K562 treated with DMSO at 1 percent for 12 hours (cell line): Measurements from ENCODE around the gene ECHS1. TPM values are rescaled to one million over a fixed set of nuclear protein-coding genes. Genes with fewer than 3 reads are reported as not detected.

Experiments used
- total RNA-seq: library from RNA; unstranded; fragments of 300-600 nt; gene quantifications from 2 replicates; pipeline ENCODE4 v1.2.3, GENCODE V29; 2022; ENCODE audit not compliant: insufficient read depth

Gene ECHS1
- 83.9 and 92.5 TPM in 2 replicates for total RNA-seq

DNA sequence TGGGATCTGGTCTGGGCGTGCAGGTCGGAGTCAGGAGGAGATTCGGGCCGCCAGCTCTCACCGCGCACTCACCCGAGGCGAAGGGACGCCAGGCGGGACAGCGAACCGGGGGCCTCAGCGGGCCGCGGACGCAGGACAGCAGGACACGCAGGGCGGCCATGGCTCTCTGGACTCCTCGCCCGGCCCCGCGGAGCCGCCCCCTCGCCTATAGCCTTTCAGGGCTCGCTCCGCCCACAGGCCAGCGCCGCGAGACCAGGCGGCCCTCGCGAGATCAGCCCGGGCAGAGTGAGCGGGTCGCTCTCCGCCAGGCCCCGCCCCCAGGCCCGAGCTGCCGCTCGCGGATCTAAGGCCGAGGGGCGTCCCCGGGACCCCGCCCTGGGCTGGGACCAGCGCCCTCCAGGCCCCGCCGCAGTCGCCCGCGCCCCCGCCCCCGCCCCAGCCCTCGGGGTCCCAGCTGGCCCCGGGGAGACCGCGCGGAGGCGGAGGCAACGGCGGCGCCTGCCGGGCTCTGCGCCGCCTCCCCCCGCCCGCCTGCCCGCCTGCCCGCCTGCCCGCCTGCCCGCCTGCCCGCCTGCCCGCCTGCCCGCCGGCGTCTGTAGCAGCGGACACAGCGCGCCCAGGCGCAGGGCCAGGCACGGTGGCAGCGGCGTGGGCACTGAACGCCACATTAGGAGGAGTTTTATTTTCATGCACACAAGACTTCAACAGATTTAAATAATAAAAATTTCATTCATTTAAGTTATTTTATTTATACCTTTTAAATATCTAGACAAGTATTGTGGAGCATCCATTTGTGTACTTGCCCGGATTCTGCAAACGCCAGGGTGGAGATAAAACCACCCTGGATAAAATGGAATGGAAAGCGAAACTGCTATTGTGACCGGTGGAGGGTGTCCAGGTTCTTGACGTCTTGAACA lies at the start of gene ECHS1:
Gene ECHS1, minus strand, starts transcription at position 181 of the 917 bp plus-strand sequence. Its CDS starts 21 bp downstream, at position 160.

DNA sequence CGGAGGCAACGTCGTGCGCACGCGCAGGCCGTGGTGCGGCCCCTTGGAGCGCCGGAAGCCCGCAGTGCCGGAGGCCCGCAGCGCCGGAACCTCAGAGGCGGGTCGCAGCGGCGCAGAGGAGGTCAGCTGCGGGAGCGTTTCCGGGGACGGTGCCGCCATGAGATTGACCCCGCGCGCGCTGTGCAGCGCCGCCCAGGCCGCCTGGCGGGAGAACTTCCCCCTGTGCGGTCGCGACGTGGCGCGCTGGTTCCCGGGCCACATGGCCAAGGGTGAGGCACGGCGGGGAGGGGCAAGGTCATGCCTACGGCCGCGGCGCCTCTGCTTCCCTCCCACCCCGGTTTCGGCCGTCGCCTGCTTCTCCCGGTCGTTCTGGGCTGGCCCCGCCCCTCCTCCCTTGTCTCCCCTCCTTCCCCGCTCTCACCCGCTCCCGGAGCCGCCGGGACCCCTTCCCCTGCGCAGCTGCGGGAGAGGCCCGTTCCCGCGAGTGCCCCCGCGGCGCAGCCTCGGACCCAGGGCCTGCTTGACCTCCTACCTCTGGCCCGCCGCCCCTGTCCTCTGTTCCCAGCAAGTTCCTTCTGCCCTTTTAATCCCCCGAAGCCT lies 21.0 kb upstream of the ECHS1 start, which contains the start of gene MTG1:
Gene MTG1, plus strand, starts transcription at position 94 of the 600 bp plus-strand sequence. Its CDS starts 64 bp downstream, at position 158.

DNA sequence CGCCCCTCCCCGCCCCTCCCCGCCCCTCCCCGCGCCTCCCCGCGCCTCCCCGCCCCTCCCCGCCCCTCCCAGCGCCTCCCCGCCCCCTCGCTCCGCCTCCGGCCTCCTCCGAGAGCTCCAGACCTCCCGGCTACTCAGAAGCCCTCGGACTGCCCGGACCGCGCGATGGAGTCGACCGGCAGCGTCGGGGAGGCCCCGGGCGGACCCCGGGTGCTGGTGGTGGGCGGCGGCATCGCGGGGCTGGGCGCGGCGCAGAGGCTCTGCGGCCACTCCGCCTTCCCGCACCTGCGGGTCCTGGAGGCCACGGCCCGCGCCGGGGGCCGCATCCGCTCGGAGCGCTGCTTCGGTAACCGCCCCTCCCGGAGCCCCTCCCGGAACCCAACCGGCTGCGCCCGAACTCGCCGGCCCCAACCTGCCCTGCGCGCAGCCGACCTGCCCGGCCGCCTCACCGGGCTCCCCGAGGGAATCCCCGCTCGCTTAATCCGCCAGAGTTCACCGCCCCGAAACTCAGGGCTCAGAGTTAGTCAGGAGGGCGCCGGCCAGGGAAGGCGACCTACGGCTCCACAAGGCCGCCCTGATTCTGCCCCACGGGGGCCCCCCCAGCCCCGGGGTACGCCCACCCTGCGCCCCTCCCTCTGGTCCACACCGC lies 6.1 kb upstream of the ECHS1 start, which contains the start of gene PAOX:
Gene PAOX, plus strand, starts transcription at position 111 of the 649 bp plus-strand sequence. Its CDS starts 55 bp downstream, at position 166.

DNA sequence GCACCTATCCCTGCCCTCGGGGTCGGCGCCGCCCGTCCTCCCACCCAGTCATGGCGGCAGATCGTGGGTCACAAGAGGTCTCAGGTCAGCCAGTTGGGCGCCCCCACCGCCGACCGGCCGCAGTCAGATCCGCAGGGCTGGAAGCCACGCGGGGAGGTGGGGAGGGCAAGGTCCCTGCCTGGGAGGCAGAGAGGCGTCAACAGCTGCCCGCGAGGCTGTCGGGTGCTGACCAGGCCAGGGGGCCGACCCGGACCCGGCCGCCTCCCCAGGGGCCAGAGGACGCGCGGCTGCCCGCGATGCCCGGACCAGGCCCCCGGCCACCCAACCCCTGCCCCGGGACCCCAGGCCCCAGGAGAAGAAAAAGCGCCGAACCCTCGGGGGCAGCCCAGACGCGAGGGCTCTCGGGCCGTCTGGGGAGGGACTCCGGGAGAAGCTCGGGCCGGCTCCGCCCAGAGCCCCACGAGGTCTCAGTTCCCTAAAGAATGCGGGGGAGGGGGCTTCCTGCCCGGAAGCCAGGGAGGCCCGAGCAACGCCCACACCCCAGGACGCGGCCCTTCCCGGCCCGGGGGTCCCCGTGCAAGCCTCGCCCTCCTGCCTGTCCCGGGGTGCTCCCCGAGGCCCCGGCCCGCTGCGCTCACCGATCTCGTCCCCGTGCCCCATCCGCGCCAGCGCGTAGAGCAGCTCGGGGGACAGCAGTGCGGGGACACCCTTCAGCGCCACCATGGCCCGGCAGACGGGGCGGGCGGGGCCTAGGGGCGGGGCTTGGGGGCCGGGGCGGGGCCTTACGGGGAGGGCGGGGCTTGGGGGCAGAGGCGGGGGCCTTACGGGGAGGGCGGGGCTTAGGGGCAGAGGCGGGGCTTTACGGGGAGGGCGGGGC lies 15.6 kb downstream of the ECHS1 start, which contains the start of gene FUOM:
Gene FUOM, minus strand, starts transcription at position 735 of the 877 bp plus-strand sequence. Its CDS starts 12 bp downstream, at position 723.

DNA sequence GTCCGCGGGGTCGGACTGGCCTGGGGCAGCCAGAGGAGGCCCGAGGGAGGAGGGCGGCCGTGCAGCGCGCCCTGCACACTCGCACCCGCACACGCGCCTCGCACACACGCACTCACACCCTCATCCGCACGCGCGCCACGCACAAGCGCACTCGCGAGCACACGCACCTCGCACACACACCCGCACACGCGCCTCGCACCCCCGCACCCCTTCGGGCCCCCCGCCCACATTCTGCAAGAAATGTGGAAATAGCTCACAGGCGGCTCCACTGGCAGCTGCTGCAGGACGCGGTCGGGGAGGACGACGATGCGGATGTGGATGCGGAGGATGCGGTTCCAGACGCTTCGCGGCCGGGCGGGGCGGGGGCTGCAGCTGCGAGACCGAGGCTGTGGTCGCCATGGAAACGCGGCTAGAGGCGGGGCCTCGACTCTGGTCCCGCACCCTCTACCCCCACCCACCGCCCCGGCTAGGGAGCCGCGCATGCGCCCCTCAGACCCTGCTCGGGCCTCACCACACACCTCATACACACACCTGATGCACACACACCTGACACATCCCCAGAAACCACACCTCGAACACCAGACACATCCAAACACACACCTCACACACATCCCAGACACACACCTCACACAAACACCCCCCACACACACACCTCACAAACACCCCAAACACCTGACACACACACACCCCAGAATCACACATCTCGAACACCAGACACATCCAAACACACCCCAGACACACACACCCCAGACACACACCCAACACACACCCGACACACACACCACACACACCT lies 36.4 kb downstream of the ECHS1 start, which contains the start of gene CALY:
Gene CALY, minus strand, starts transcription at position 320 of the 793 bp plus-strand sequence. CDS start 7,907 bp downstream, outside the sequence.

Other genes starting within 250 kb of the ECHS1 start
- not detected in 2 replicates for gene KNDC1, start 213.1 kb downstream of the ECHS1 start, total RNA-seq
- gene UTF1, start 143.1 kb downstream of the ECHS1 start, total RNA-seq, result not detected in 2 replicates
- 0.27 and 0.68 TPM in 2 replicates for gene VENTX, start 135.5 kb downstream of the ECHS1 start, total RNA-seq
- gene ADAM8, start 96.5 kb downstream of the ECHS1 start, total RNA-seq, result 3.5 and 5.1 TPM in 2 replicates
- gene TUBGCP2, start 64.5 kb downstream of the ECHS1 start, total RNA-seq, result 24.0 and 45.6 TPM in 2 replicates
- 48.4 and 51.7 TPM in 2 replicates for gene ZNF511, start 64.4 kb downstream of the ECHS1 start, total RNA-seq
- not detected in 2 replicates for gene CALY, start 36.5 kb downstream of the ECHS1 start, total RNA-seq
- not detected in 2 replicates for gene PRAP1, start 26.0 kb downstream of the ECHS1 start, total RNA-seq
- gene FUOM, start 15.3 kb downstream of the ECHS1 start, total RNA-seq, result 15.8 and 25.6 TPM in 2 replicates
- 5.8 and 6.5 TPM in 2 replicates for gene PAOX, start 5.9 kb upstream of the ECHS1 start, total RNA-seq
- 24.9 and 27.5 TPM in 2 replicates for gene MTG1, start 20.8 kb upstream of the ECHS1 start, total RNA-seq
- gene SPRN, start 51.3 kb upstream of the ECHS1 start, total RNA-seq, result 0.68 and 2.4 TPM in 2 replicates
- 2.0 and 5.6 TPM in 2 replicates for gene SCART1, start 80.6 kb upstream of the ECHS1 start, total RNA-seq
- gene CYP2E1, start 154.0 kb upstream of the ECHS1 start, total RNA-seq, result 0.41 and 1.5 TPM in 2 replicates
- gene SYCE1, start 192.2 kb upstream of the ECHS1 start, total RNA-seq, result not detected in 2 replicates